GDM1 (cell line): ENCODE data around the gene TBX15.

Experiments used
- DNase-seq: peaks from one replicate; lab custom pipeline; 2025; lab: John Stamatoyannopoulos, UW

The TBX15 gene

GRCh38 chr1:118984722-118985639 lies 3.2 kb downstream of the TBX15 start:
- no peak for DNase-seq

- no peak for DNase-seq
Measured at GRCh38 chr1:118984086-118984721, 3.9 kb downstream of the TBX15 start.

- no peak for DNase-seq
Measured at GRCh38 chr1:118983558-118984041, 4.5 kb downstream of the TBX15 start.

- no peak for DNase-seq
Measured at GRCh38 chr1:118982821-118983557, 5.2 kb downstream of the TBX15 start.

- no peak for DNase-seq
Measured at GRCh38 chr1:118982266-118982665, 5.9 kb downstream of the TBX15 start.

GRCh38 chr1:118981436-118981835 lies 6.7 kb downstream of the TBX15 start:
- no peak for DNase-seq

GRCh38 chr1:118979754-118980575 lies 8.2 kb downstream of the TBX15 start:
- no peak for DNase-seq

- DNase-seq = no peak
Measured at GRCh38 chr1:118978914-118979701, 9.0 kb downstream of the TBX15 start.

GRCh38 chr1:118977600-118977999 lies 10.5 kb downstream of the TBX15 start:
- no peak for DNase-seq

GRCh38 chr1:118974661-118975060 lies 13.5 kb downstream of the TBX15 start:
- no peak for DNase-seq

- DNase-seq = no peak
Measured at GRCh38 chr1:118973531-118974137, 14.5 kb downstream of the TBX15 start.

- DNase-seq = no peak
Measured at GRCh38 chr1:118973032-118973431, 15.1 kb downstream of the TBX15 start.

GRCh38 chr1:118970451-118970850 lies 17.7 kb downstream of the TBX15 start:
- DNase-seq = no peak

GRCh38 chr1:118963456-118964430 lies 24.4 kb downstream of the TBX15 start:
- DNase-seq = no peak

GRCh38 chr1:118963138-118963455 lies 25.0 kb downstream of the TBX15 start:
- no peak for DNase-seq

- DNase-seq = no peak
Measured at GRCh38 chr1:118961156-118961555, 27.0 kb downstream of the TBX15 start.

GRCh38 chr1:118960567-118961136 lies 27.5 kb downstream of the TBX15 start:
- DNase-seq = no peak

- DNase-seq = no peak
Measured at GRCh38 chr1:118960026-118960561, 28.0 kb downstream of the TBX15 start.
